IgD-negative memory B cell (primary cell): ENCODE measurements around the gene PLEKHG5. TPM values are rescaled to one million over a fixed set of nuclear protein-coding genes. Genes with fewer than 3 reads are reported as not detected.

Source experiments
- H3K27ac Mint-ChIP-seq, 3 donors: one replicate each; pipeline ENCODE4 v1.8.0; 2020 to 2022; ENCODE audit warnings: mild to moderate bottlenecking in 3 of 3, mixed read lengths in 3 of 3, moderate library complexity in 1 of 3
- H3K27me3 Mint-ChIP-seq: one replicate; pipeline ENCODE4 v1.8.0; 2021; ENCODE audit warnings: mixed read lengths
- H3K36me3 Mint-ChIP-seq: one replicate; pipeline ENCODE4 v1.8.0; 2020; ENCODE audit warnings: mild to moderate bottlenecking, mixed read lengths
- H3K4me1 Mint-ChIP-seq, 3 donors: one replicate each; pipeline ENCODE4 v1.8.0; 2020 to 2022; ENCODE audit warnings: mixed read lengths in 3 of 3, mild to moderate bottlenecking in 1 of 3
- H3K4me3 Mint-ChIP-seq, 4 donors: one replicate each; pipeline ENCODE4 v1.8.0; 2020 to 2022; ENCODE audit warnings: mild to moderate bottlenecking in 4 of 4, mixed read lengths in 4 of 4, moderate library complexity in 3 of 4
- H3K9me3 Mint-ChIP-seq, 3 donors: one replicate each; pipeline ENCODE4 v1.8.0; 2020 to 2021; ENCODE audit warnings: mixed read lengths in 3 of 3, mild to moderate bottlenecking in 1 of 3
- polyA plus RNA-seq: library from polyadenylated mRNA; unstranded; fragments of 300-500 nt; fragmentation: Illumina TruSeq; gene quantifications from one replicate; pipeline ENCODE4 v1.2.3, GENCODE V29; 2021

PLEKHG5 gene
- polyA plus RNA-seq, 1 donor from 2014 or later, result not detected

- H3K4me3 Mint-ChIP-seq, result no peak overlapping the region
- H3K27ac Mint-ChIP-seq, result no peak overlapping the region
- H3K4me1 Mint-ChIP-seq, result peaks cover 0 to 1% (median 0%) of the 10 kb centered on the region in 3 donors
- H3K27me3 Mint-ChIP-seq, result peaks cover 12% of the 10 kb centered on the region
- H3K9me3 Mint-ChIP-seq, result no peaks in the 10 kb centered on the region
- peaks cover 1% of the 10 kb centered on the region for H3K36me3 Mint-ChIP-seq
Observed at GRCh38 chr1:6505367-6506209, 14.1 kb upstream of the PLEKHG5 start.

- Mint-ChIP-seq H3K36me3 (peaks cover 1% of the 10 kb centered on the region), H3K4me1 (peaks cover 0 to 1% (median 0%) of the 10 kb centered on the region in 3 donors), H3K9me3 (no peaks in the 10 kb centered on the region), H3K4me3 (no peak overlapping the region), H3K27ac (no peak overlapping the region), H3K27me3 (peaks cover 15% of the 10 kb centered on the region)
Observed at GRCh38 chr1:6504887-6505286, 13.4 kb upstream of the PLEKHG5 start.

DNA sequence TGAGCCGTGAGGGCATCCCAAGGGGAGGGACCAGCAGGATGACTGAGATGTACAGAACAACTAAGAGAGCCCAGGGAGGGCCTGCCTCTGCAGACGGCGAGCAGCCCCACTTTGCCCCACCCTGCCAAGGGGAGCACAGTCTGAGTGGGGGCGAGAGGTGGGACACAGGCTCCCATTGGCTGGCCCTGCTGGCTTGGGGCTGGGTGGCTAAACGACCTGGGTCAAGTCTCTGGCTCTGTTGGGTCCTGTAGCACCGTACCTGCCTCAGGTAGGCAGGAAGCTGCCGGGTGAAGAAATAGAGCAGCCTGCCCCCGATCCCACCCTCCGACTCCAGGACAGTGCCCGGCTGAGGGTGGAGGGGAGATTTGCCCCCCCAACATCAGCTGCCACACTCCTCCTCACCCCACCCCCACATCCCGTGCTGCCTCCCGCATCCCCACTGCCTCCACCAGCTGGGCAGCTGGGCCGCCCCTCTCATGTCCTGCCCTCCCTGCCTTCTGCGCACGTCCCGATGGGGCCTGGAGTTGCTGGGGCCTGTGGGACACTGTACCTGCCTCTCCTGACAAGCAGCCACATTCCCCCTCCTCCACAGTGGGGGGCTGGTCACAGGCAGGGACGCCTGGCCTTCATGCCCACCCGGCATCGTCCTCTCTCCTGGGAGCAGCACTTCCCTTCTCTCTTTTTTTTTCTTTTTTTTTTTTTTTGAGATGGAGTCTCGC, 12.6 kb upstream of the PLEKHG5 start:
- Mint-ChIP-seq H3K27me3 (peaks cover 19% of the 10 kb centered on the region), H3K36me3 (peaks cover 1% of the 10 kb centered on the region), H3K4me3 (no peak overlapping the region), H3K4me1 (no peaks in the 10 kb centered on the region), H3K27ac (no peak overlapping the region), H3K9me3 (no peaks in the 10 kb centered on the region)

- Mint-ChIP-seq H3K4me1 (peaks cover 0 to 2% (median 2%) of the 10 kb centered on the region in 3 donors), H3K9me3 (no peaks in the 10 kb centered on the region), H3K4me3 (no peak overlapping the region), H3K27me3 (peaks cover 15% of the 10 kb centered on the region), H3K27ac (no peak overlapping the region), H3K36me3 (peaks cover 1% of the 10 kb centered on the region)
Observed at GRCh38 chr1:6502000-6502891, 10.8 kb upstream of the PLEKHG5 start.

DNA sequence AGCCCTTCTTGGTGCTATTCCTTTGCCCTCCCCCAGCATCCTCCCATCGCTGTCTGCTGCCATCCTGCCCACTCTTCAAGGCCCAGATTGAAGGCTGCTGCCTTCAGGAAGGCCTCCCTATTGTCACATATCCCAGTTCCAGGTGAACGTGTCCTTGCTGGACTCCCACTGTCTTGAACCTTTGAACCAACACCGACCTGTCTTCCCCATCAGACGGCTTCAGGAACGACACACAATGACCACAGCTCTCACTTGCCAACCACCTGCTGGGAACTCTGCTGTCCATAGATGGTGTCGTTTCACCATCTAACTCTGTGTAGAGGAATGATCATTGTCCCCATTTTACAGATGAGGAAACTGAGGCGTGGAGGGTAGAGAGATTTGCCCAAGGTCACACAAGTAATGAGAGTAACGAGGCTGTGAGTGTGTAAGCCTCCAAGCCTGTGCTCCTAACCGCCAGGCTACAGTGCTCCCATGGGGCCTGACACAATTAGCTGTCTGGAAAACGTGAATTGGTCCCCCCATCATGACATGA, 9.9 kb upstream of the PLEKHG5 start:
- Mint-ChIP-seq H3K4me3 (peak overlapping the region in 1 of 4 donors; percentile 60), H3K27me3 (peaks cover 13% of the 10 kb centered on the region)

GRCh38 chr1:6500544-6501278, 9.2 kb upstream of the PLEKHG5 start:
- H3K4me3 Mint-ChIP-seq, result no peak overlapping the region
- H3K9me3 Mint-ChIP-seq, result no peaks in the 10 kb centered on the region
- H3K36me3 Mint-ChIP-seq, result peaks cover 1% of the 10 kb centered on the region
- no peak overlapping the region for H3K27ac Mint-ChIP-seq
- peaks cover 0 to 3% (median 2%) of the 10 kb centered on the region in 3 donors for H3K4me1 Mint-ChIP-seq
- peaks cover 15% of the 10 kb centered on the region for H3K27me3 Mint-ChIP-seq

More for the DNA sequence above, 9.9 kb upstream of the PLEKHG5 start:
- no peak overlapping the region for H3K27ac Mint-ChIP-seq
- no peaks in the 10 kb centered on the region for H3K9me3 Mint-ChIP-seq
- peaks cover 1% of the 10 kb centered on the region for H3K36me3 Mint-ChIP-seq
- peaks cover 0 to 2% (median 2%) of the 10 kb centered on the region in 3 donors for H3K4me1 Mint-ChIP-seq

- Mint-ChIP-seq H3K9me3 (no peaks in the 10 kb centered on the region), H3K27me3 (peaks cover 13% of the 10 kb centered on the region), H3K36me3 (no peaks in the 10 kb centered on the region), H3K27ac (peak overlapping the region in 1 of 3 donors; percentile 84), H3K4me1 (peaks cover 0 to 4% (median 2%) of the 10 kb centered on the region in 3 donors), H3K4me3 (peak overlapping the region in 2 of 4 donors; percentile 35 to 65)
Observed at GRCh38 chr1:6499296-6499695, 7.8 kb upstream of the PLEKHG5 start.

- H3K36me3 Mint-ChIP-seq, result no peaks in the 10 kb centered on the region
- no peak overlapping the region for H3K27ac Mint-ChIP-seq
- H3K27me3 Mint-ChIP-seq, result peaks cover 13% of the 10 kb centered on the region
- H3K9me3 Mint-ChIP-seq, result no peaks in the 10 kb centered on the region
- H3K4me3 Mint-ChIP-seq, result peak overlapping the region in 2 of 4 donors; percentile 35 to 72
- H3K4me1 Mint-ChIP-seq, result peaks cover 0 to 4% (median 2%) of the 10 kb centered on the region in 3 donors
Observed at GRCh38 chr1:6498576-6499111, 7.2 kb upstream of the PLEKHG5 start.

DNA sequence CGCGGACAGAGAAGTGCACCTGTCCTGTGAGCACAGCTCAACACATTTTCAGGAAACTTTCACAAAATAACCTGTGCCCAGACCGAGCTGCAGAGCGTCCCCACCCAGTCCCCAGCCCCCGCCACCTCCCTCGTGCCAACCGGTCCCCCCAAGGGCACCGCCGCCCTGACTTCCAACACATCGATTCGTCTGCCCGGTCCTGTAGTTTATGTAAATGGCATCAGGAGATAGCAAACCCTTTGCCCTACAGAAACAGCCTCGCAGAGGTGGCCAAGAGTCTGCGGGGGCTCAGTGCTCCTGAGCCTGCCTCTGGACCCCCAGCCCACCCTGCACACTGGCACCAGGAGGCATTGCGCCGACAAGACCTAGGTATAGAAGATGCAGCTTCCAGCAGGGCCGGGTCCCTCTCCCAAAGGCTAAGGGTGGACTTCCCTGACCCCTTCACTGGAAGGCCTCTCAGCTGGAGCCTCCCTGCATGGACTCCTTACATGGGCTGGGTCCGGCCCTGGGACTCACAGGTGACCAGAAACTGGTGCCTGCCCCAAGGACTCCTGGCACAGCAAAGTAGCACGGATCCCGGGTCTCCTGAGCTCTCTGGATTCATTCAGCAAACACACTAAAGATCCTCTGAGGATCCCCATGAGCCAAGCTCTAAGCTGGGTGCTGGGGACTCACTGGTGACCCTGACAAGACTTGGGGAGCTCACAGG, 6.6 kb upstream of the PLEKHG5 start:
- Mint-ChIP-seq H3K4me3 (peak overlapping the region; percentile 43 to 83 (median 72)), H3K36me3 (no peaks in the 10 kb centered on the region), H3K9me3 (no peaks in the 10 kb centered on the region), H3K27ac (no peak overlapping the region), H3K27me3 (peaks cover 13% of the 10 kb centered on the region), H3K4me1 (peaks cover 0 to 4% (median 2%) of the 10 kb centered on the region in 3 donors)

DNA sequence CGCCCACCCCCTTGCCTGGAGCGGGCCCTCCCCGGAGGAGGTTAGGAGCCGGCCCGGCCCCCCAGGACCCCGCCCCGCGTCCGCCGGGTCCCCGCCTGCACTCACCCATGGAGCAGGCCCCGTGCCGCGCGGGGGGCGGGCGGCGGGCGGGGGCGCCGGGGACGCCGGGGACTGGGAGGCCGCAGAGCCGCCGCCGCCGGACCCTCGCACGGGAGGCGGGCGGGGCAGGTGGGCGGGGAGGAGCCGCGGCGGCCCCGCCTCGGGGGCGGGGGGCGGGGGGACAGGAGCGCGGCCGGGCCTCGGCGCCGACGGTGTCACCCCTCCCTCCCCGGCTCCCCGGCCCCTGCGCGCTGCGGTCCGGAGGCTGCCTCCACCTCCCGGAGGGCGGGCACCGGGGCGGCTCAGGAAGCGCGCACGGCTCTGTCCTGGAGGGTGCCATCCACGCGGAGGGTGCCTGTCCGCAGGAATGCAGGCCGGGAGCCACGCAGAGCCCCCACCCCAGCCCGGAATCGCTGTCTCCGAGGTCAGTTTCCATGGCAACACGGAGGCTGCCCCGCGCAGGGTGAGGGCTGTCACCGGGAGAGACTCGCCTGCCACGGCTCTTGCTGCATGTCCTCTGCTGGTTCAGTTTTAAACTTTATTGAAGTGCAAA, 5.9 kb upstream of the PLEKHG5 start:
- H3K9me3 Mint-ChIP-seq, result no peaks in the 10 kb centered on the region
- H3K4me3 Mint-ChIP-seq, result peak overlapping the region in 3 of 4 donors; percentile 72 to 83 (median 72)
- H3K27me3 Mint-ChIP-seq, result peaks cover 13% of the 10 kb centered on the region
- no peak overlapping the region for H3K27ac Mint-ChIP-seq
- H3K36me3 Mint-ChIP-seq, result no peaks in the 10 kb centered on the region
- H3K4me1 Mint-ChIP-seq, result peaks cover 0 to 4% (median 2%) of the 10 kb centered on the region in 3 donors

DNA sequence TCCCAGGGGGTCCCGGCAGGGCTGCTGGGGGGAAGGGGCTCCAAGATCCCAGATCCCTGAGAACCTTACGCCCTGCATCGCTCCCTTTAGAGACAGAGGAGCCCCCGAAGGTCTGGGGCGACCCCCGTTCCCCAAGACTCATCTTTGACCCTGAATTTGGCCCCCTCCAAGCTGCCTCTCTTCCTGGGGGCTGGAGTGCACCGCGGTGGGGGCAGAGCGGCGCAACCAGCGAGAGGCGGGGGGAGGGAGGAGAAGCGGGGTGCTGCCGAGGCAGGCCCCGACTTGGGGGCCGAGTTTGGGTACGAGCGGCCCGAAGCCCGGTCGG, 5.4 kb upstream of the PLEKHG5 start:
- no peaks in the 10 kb centered on the region for H3K9me3 Mint-ChIP-seq
- H3K36me3 Mint-ChIP-seq, result no peaks in the 10 kb centered on the region
- peak overlapping the region; percentile 37 to 82 (median 51) for H3K4me3 Mint-ChIP-seq
- no peak overlapping the region for H3K27ac Mint-ChIP-seq
- peaks cover 13% of the 10 kb centered on the region for H3K27me3 Mint-ChIP-seq
- peaks cover 0 to 4% (median 2%) of the 10 kb centered on the region in 3 donors for H3K4me1 Mint-ChIP-seq

DNA sequence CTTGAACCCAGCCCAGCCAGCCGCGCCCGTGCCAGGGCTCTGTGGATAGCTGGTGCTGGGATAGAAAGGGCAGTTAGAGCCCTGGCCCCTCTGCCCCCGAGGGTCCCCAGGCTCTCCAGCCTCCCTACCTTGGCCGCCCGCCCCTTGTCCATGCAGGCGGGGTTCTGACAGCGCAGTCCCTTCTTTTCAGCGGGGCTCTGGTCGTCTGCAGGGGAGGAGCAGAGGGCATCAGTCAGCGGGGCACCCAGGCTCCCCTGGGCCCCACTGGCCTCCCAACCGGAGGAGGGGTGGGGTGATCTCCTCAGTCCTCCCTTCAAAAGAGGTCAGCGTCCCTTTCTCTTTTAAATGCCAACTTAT, 4.9 kb upstream of the PLEKHG5 start:
- no peak overlapping the region for H3K27ac Mint-ChIP-seq
- peaks cover 13% of the 10 kb centered on the region for H3K27me3 Mint-ChIP-seq
- H3K36me3 Mint-ChIP-seq, result no peaks in the 10 kb centered on the region
- H3K4me3 Mint-ChIP-seq, result peak overlapping the region in 2 of 4 donors; percentile 37 to 50
- H3K9me3 Mint-ChIP-seq, result no peaks in the 10 kb centered on the region
- H3K4me1 Mint-ChIP-seq, result peaks cover 0 to 4% (median 4%) of the 10 kb centered on the region in 3 donors
